Measurements from ENCODE around the gene SEMA6A. TPM values are rescaled to one million over a fixed set of nuclear protein-coding genes. Genes with fewer than 3 reads are reported as not detected.
A peak's percentile ranks its signal among the peaks of the same experiment; 100 is the strongest.

The SEMA6A gene
- total RNA-seq, 4 donors from 2014 or later, result 37.1 to 121 (median 111) TPM

DNA sequence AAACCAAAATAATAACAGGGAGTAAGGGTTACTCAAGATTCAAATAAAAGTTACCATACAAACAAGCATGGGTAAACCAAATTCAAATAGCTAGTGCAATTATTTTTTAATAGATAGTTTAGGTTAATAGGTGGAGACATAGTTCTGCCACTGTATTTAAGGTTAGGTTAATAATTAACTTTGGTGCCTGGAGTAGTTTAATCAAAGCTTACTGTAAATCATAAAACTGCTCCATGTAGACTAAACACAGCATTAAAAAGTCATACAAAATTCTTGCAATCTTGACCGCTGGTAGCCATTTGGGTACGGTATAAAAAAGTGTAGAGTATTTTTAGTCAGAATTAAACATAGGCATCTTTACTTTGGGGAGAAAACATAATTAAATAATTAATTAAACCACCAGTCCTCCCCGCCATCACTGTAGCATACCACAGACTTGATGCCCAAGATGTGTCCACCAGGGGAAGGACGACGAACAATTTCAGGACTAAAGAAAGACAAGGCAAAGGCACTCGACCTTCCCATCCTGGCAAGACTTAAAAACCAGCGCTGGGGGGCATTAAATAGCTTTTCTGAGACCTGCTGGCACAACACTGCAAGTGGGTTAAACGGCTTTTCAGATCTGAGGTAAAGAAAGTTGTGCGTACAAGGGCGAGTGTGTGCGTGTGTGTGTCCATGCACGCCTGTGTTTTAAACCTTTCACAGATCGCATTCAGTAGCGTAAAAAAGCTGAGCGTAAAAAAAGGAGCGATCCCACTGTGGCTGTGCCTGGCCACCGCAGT is 2.9 kb downstream of the SEMA6A start:
- H3K27me3 ChIP-seq, result no peaks in the 10 kb centered on the region
- DNase-seq, result peak in 1 of 3 donors; percentile 48
- H3K9me3 ChIP-seq, result no peaks in the 10 kb centered on the region
- no peaks in the 10 kb centered on the region for H3K36me3 ChIP-seq
- H3K27ac ChIP-seq, result peak overlapping the region in 3 of 4 donors; percentile 74 to 88 (median 87)
- H3K4me3 ChIP-seq, result peak overlapping the region; percentile 52 to 79 (median 66)
- H3K4me1 ChIP-seq, result peaks cover 0 to 29% (median 9%) of the 10 kb centered on the region in 4 donors
- TF ChIP-seq, protein P1, sequence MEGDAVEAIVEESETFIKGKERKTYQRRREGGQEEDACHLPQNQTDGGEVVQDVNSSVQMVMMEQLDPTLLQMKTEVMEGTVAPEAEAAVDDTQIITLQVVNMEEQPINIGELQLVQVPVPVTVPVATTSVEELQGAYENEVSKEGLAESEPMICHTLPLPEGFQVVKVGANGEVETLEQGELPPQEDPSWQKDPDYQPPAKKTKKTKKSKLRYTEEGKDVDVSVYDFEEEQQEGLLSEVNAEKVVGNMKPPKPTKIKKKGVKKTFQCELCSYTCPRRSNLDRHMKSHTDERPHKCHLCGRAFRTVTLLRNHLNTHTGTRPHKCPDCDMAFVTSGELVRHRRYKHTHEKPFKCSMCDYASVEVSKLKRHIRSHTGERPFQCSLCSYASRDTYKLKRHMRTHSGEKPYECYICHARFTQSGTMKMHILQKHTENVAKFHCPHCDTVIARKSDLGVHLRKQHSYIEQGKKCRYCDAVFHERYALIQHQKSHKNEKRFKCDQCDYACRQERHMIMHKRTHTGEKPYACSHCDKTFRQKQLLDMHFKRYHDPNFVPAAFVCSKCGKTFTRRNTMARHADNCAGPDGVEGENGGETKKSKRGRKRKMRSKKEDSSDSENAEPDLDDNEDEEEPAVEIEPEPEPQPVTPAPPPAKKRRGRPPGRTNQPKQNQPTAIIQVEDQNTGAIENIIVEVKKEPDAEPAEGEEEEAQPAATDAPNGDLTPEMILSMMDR (IDR thresholded peaks at IDR 0.05), result peak in 1 of 6 experiments; percentile 25
- no peak for TF ChIP-seq POLR2A (IDR thresholded peaks at IDR 0.05)

DNA sequence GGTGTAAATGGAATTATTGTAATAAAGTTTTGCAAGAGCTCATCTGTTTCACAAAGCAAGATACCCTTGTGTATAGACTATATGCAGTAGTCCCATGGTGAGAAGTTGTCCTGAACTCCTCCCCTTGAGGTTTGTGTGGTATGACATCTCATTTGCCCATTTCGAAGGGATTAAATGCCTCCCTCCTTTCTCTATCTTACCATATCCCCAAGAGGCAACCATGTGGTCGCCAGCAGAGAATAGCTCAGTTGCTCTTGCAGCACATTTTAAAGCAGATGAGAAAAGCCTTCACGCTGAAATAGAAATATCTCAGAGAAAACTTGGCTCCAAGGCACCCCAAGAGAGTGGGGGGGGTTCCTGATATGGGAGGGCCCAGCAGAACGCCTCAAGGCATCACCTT is 4.6 kb downstream of the SEMA6A start:
- no peak for DNase-seq
- Histone ChIP-seq H3K27ac (no peak overlapping the region), H3K4me3 (no peak overlapping the region), H3K4me1 (peaks cover 0 to 39% (median 9%) of the 10 kb centered on the region in 4 donors), H3K36me3 (no peaks in the 10 kb centered on the region), H3K27me3 (no peaks in the 10 kb centered on the region), H3K9me3 (no peaks in the 10 kb centered on the region)
- no peak for TF ChIP-seq POLR2A (IDR thresholded peaks at IDR 0.05)
- TF ChIP-seq, protein P1 (IDR thresholded peaks at IDR 0.05), result no peak

DNA sequence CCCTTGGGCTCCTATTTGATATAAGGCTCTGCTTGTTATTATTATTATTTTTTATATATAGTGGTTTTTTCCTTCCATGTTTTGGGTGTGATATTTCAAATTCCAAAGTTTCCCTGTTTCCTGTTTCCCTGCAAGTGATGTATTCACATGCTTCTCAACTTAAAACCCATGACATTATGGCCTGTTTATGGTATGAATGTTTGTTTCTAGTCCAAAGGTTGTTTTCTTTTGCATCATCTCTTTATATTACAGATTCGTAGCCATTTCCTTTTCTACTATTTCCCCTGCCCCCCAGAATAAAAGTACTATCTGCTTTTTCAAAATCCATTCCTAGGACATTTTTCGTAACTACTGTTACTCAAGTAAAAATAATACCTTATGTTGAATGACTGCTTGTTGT is 7.5 kb downstream of the SEMA6A start:
- Histone ChIP-seq H3K27me3 (no peaks in the 10 kb centered on the region), H3K27ac (no peak overlapping the region), H3K9me3 (no peaks in the 10 kb centered on the region), H3K4me1 (peaks cover 0 to 57% (median 0%) of the 10 kb centered on the region in 4 donors), H3K4me3 (no peak overlapping the region), H3K36me3 (no peaks in the 10 kb centered on the region)
- DNase-seq, result no peak
- TF ChIP-seq, protein P1 (IDR thresholded peaks at IDR 0.05), result no peak
- no peak for TF ChIP-seq POLR2A (IDR thresholded peaks at IDR 0.05)

DNA sequence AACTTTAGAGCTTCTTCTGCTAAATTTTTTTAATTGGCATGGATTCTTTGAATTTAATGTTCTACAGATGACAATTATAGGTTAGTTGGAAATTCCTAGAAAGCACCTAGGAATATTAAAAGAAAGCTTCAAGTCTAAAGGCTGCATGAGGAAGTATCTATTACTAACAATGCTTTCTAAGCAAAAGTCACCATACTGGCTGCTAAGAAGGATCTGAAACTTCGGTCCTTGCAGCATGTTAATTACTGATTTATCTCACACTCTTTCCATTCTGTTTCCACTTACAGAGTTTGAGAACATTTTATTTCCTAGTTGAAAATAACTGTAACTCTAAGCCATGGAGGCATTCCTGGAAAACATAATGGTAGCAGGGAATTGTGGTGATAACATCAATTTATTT is 8.4 kb downstream of the SEMA6A start:
- Histone ChIP-seq H3K27me3 (no peaks in the 10 kb centered on the region), H3K27ac (no peak overlapping the region), H3K36me3 (no peaks in the 10 kb centered on the region), H3K9me3 (no peaks in the 10 kb centered on the region), H3K4me3 (no peak overlapping the region), H3K4me1 (peaks cover 0 to 61% (median 0%) of the 10 kb centered on the region in 4 donors)
- no peak for TF ChIP-seq POLR2A (IDR thresholded peaks at IDR 0.05)
- TF ChIP-seq, protein P1 (IDR thresholded peaks at IDR 0.05), result no peak
- DNase-seq, result no peak

DNA sequence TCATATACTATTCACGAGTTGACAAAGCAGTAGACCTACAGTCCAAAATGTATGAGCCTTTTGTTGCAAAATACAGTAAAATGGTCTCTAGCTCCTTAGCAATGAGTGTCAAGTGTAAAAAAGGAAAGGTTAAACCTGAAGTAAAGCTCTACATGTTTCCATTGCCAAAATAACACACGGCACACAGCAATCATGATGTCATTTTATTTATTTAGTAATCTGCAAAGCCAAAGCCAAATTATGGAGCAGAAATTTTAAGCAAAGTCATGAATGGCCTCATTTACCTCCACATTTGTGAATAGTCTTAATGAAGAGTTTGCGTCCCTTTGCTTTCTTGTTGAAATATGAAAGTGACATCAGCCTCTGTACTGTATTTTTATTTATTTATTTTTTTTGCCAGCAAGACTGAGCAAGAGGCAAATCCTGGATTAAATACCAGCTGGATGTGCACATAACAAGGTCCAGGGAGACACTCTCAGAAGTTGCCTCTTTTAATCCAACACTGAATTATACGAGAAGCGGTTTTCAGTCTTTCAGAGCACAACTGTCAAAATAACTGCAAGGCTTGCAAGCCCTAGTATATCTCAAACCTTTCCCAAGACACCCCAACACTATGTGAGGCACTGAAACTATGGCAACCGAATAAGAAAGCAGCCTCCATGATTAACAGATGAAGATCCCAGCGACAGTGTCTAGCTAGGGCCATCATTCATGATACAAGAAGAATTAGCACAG is 9.7 kb downstream of the SEMA6A start:
- peaks cover 0 to 53% (median 0%) of the 10 kb centered on the region in 4 donors for H3K4me1 ChIP-seq
- DNase-seq, result no peak

More for the DNA sequence above, 9.7 kb downstream of the SEMA6A start:
- TF ChIP-seq POLR2A (IDR thresholded peaks at IDR 0.05), result no peak
- TF ChIP-seq, protein P1 (IDR thresholded peaks at IDR 0.05), result no peak
- Histone ChIP-seq H3K4me3 (no peak overlapping the region), H3K36me3 (no peaks in the 10 kb centered on the region), H3K27me3 (no peaks in the 10 kb centered on the region), H3K27ac (no peak overlapping the region), H3K9me3 (no peaks in the 10 kb centered on the region)

Data from Peyer's patch (tissue), 4 donors.